ENCODE results near the gene NDUFAF7. TPM values are rescaled to one million over a fixed set of nuclear protein-coding genes. Genes with fewer than 3 reads are reported as not detected.
A peak's percentile ranks its signal among the peaks of the same experiment; 100 is the strongest.

Gene NDUFAF7
- total and polyA plus RNA-seq, 9 of the 15 experiments (the other 6 are each of a cell fraction or from before 2014, with no cell fraction given), result 14.9 to 41.6 (median 23.9) TPM

GRCh38 chr2:37231241-37232130, at the start of gene NDUFAF7, which contains the start of gene CEBPZ (continued):
- TF ChIP-seq MGA (IDR thresholded peaks at IDR 0.05) (peak; percentile 53; the same call in 1 of the 2 replicates), TBP (optimal IDR thresholded peaks at IDR 0.05; ENCODE audit: low read depth, low read length) (peak; percentile 87), EP400 (IDR thresholded peaks at IDR 0.05) (peak; percentile 97), ETV1 (tag; conservative IDR thresholded peaks at IDR 0.05; ENCODE audit: low read depth) (peak; percentile 79), TFAP4 (CRISPR knock-in tag; IDR thresholded peaks at IDR 0.05; ENCODE audit: borderline replicate concordance) (peak; percentile 68; the same call in 1 of the 2 replicates)

Measured in K562 (cell line).